ENCODE results near the gene KCNJ4. TPM values are rescaled to one million over a fixed set of nuclear protein-coding genes. Genes with fewer than 3 reads are reported as not detected.

Gene KCNJ4
- total and polyA plus RNA-seq, 10 of the 15 experiments (the other 5 are each of a cell fraction or from before 2014, with no cell fraction given), result not detected

- in situ Hi-C loops (cut with MboI), result no loop called here
- no TSS peak for BruUV-seq (replicated peaks)
- no peaks in the 10 kb centered on the region for H3K36me3 ChIP-seq (ENCODE audit: control insufficient read depth in 2 of 2, insufficient read depth in 2 of 2, low read length in 1 of 2)
- H3K9ac ChIP-seq (ENCODE audit: control insufficient read depth, insufficient read depth, low read length), result peak overlapping the region; percentile 80
- H2AFZ ChIP-seq (ENCODE audit: control insufficient read depth, low read depth, low read length), result no peak overlapping the region
- RAD21 ChIA-PET (ENCODE audit: unreplicated experiment), result interaction anchor here (1.4 kb wide), 1 partner anchor 345 kb away, joined by 6 read pairs; no protein-coding TSS in a partner anchor
- POLR2A ChIA-PET, result interaction anchor here (0.6 kb wide), 1 partner anchor 118 kb away, joined by 3 read pairs; no protein-coding TSS in a partner anchor
- CTCF ChIA-PET, result interaction anchor here (1.0 kb wide), 1 partner anchor 16 kb away, joined by 5 read pairs; no protein-coding TSS in a partner anchor
- DNase-seq (ENCODE audit: low read depth, low spot score), result no peak
- no peaks in the 10 kb centered on the region for H3K4me1 ChIP-seq (ENCODE audit: control insufficient read depth, insufficient read depth, low read length)
- SMC1A ChIA-PET (ENCODE audit: uncharacterized antibody, unreplicated experiment), result no interaction called here
- 0 out of 2 replicates have a peak, but pooled peaks have one; percentile 14 for TF ChIP-seq BACH1 (IDR thresholded peaks at IDR 0.05; ENCODE audit: borderline replicate concordance)
- TF ChIP-seq CEBPZ (IDR thresholded peaks at IDR 0.05; ENCODE audit: low read depth, low read length), result no peak
- TF ChIP-seq ZNF384 (IDR thresholded peaks at IDR 0.05; ENCODE audit: borderline replicate concordance, low read depth, low read length), result peak; percentile 47; the same call in 1 of the 2 replicates
- peak; percentile 32 for TF ChIP-seq POLR2A (IDR thresholded peaks at IDR 0.05; ENCODE audit: low read depth, low read length)
- 0 out of 2 replicates have a peak, but pooled peaks have one; percentile 8 for TF ChIP-seq YY1 (IDR thresholded peaks at IDR 0.05; ENCODE audit: low read depth, low read length)
- TF ChIP-seq ZNF622 (IDR thresholded peaks at IDR 0.05), result no peak
- WGBS (ENCODE audit: insufficient coverage, insufficient replicate concordance, low lambda C conversion rate, missing lambda C conversion rate), result under 1% methylated on average over 45 of the region's 60 CpGs
- peak overlapping the region; percentile 85 for H3K27ac ChIP-seq (ENCODE audit: control insufficient read depth, insufficient read depth)
- H3K27me3 ChIP-seq (replicated peaks in 1 of 2; ENCODE audit: control insufficient read depth in 2 of 2, insufficient read depth in 2 of 2, low read length in 1 of 2), result no peaks in the 10 kb centered on the region; a peak in 1 of 4 replicates
- H3K79me2 ChIP-seq (ENCODE audit: control insufficient read depth, insufficient read depth, low read length), result peaks cover 57% of the 10 kb centered on the region
- no peaks in the 10 kb centered on the region for H3K9me3 ChIP-seq (replicated peaks; ENCODE audit: control insufficient read depth, insufficient read depth, low read length)
- peak overlapping the region; percentile 42; the same call in 1 of the 2 replicates for H3K4me2 ChIP-seq (ENCODE audit: control insufficient read depth, insufficient read depth)
- intact Hi-C loops (cut with micrococcal nuclease; ENCODE audit: unreplicated experiment), result loop anchor here (5.0 kb wide), 1 partner anchor 195 kb away; the partner anchor contains the start of gene MAFF
- peak; percentile 70 for ATAC-seq
- peak overlapping the region; percentile 87 for H3K4me3 ChIP-seq
- no peaks in the 10 kb centered on the region for H4K20me1 ChIP-seq (ENCODE audit: control insufficient read depth, insufficient read depth)
- FAIRE-seq, result no peak
Measured at GRCh38 chr22:38397189-38398085, 57.6 kb downstream of the KCNJ4 start.
